Calu3 (cell line): ENCODE results near the gene OR51I2. TPM values are rescaled to one million over a fixed set of nuclear protein-coding genes. Genes with fewer than 3 reads are reported as not detected.

ENCODE experiments used
- BruUV-seq: library from RNA; stranded (reverse); fragments of 400-500 nt; replicated peaks from 2 replicates; lab custom pipeline; 2021; lab: Mats Ljungman, UMichigan
- CTCF ChIA-PET: fragments of 300-600 bp; sonication (Branson Sonifier 250); formaldehyde crosslinking; loops from one replicate; lab custom pipeline; 2022; ENCODE audit warnings: antibody characterized with exemption; lab: Charles Lee
- DNase-seq: peaks from one replicate; pipeline ENCODE4 v3.0.0; 2022
- H3K27ac Mint-ChIP-seq: one replicate; pipeline ENCODE4 v1.8.0; 2022; ENCODE audit warnings: mixed read lengths; ENCODE audit not compliant: unreplicated experiment
- H3K27me3 Mint-ChIP-seq: one replicate; pipeline ENCODE4 v1.8.0; 2022; ENCODE audit warnings: mixed read lengths; ENCODE audit not compliant: unreplicated experiment
- H3K36me3 Mint-ChIP-seq: one replicate; pipeline ENCODE4 v1.8.0; 2022; ENCODE audit warnings: mild to moderate bottlenecking, moderate library complexity, mixed read lengths; ENCODE audit not compliant: insufficient read depth, unreplicated experiment
- H3K4me1 Mint-ChIP-seq: one replicate; pipeline ENCODE4 v1.8.0; 2022; ENCODE audit warnings: mild to moderate bottlenecking, low read depth, mixed read lengths; ENCODE audit not compliant: unreplicated experiment
- H3K4me3 Mint-ChIP-seq: one replicate; pipeline ENCODE4 v1.8.0; 2022; ENCODE audit warnings: mild to moderate bottlenecking, low read depth, moderate library complexity, mixed read lengths; ENCODE audit not compliant: unreplicated experiment
- H3K9me3 Mint-ChIP-seq: one replicate; pipeline ENCODE4 v1.8.0; 2022; ENCODE audit warnings: low read depth, mixed read lengths; ENCODE audit not compliant: unreplicated experiment
- CTCF ChIP-seq: fragments of 200-600 bp; IDR thresholded peaks from one replicate; pipeline ENCODE4 v1.8.0; 2022; ENCODE audit warnings: antibody characterized with exemption; ENCODE audit not compliant: unreplicated experiment
- intact Hi-C: fragments of 100-400 bp; cut with micrococcal nuclease; formaldehyde crosslinking; loops from one replicate; pipeline ENCODE4 v1.10.0; 2022; ENCODE audit not compliant: unreplicated experiment
- total RNA-seq: library from RNA; stranded (reverse); gene quantifications from 2 replicates; pipeline ENCODE4 v1.2.3, GENCODE V29; 2022

OR51I2 gene
- total RNA-seq, 1 experiment from 2014 or later = not detected

- Mint-ChIP-seq H3K9me3 (peaks cover 3% of the 10 kb centered on the region), H3K27me3 (peaks cover 30% of the 10 kb centered on the region), H3K27ac (no peak overlapping the region), H3K4me3 (no peak overlapping the region), H3K36me3 (no peaks in the 10 kb centered on the region), H3K4me1 (no peaks in the 10 kb centered on the region)
- intact Hi-C loops = no loop called here
- no TSS peak for BruUV-seq
- CTCF ChIA-PET = no interaction called here
- no peak for TF ChIP-seq CTCF
- no peak for DNase-seq
Observed at GRCh38 chr11:5423131-5423530, 26.0 kb upstream of the OR51I2 start.

DNA sequence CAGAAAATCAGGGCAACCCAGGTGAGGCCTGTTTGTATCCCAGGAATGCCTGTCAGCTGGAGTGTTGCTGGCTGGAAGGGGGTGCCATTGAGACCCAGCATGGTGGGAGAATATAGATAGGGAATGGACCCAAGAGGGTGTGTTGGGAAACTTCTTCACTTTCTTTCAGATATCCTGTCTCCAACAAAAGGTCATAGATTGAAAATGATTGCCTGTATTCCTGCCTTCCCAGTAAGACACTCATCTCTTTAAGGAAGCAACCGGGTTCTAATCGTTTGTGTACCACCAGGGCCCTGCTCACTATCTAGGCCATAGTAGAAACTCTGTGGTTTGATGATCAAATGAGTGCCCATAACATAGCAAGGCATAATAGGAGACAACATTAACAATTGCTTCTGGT, 7.7 kb upstream of the OR51I2 start, which contains the start of gene OR51I1:
Gene OR51I1, minus strand, starts transcription at position 101 of the 400 bp plus-strand sequence. Its CDS starts 0 bp downstream, at position 101.
- no peaks in the 10 kb centered on the region for H3K36me3 Mint-ChIP-seq
- DNase-seq = no peak
- no peak for TF ChIP-seq CTCF
- no peaks in the 10 kb centered on the region for H3K4me1 Mint-ChIP-seq
- peaks cover 3% of the 10 kb centered on the region for H3K9me3 Mint-ChIP-seq
- H3K27me3 Mint-ChIP-seq = peaks cover 41% of the 10 kb centered on the region
- CTCF ChIA-PET = no interaction called here
- H3K4me3 Mint-ChIP-seq = no peak within 1 kb of the TSS
- intact Hi-C loops = no loop called here
- H3K27ac Mint-ChIP-seq = no peak within 1 kb of the TSS
- BruUV-seq = no TSS peak

- Mint-ChIP-seq H3K4me1 (no peaks in the 10 kb centered on the region), H3K9me3 (peaks cover 3% of the 10 kb centered on the region), H3K4me3 (no peak overlapping the region), H3K36me3 (no peaks in the 10 kb centered on the region), H3K27me3 (peaks cover 50% of the 10 kb centered on the region), H3K27ac (no peak overlapping the region)
- no peak for TF ChIP-seq CTCF
- DNase-seq = no peak
- CTCF ChIA-PET = interaction anchor here (0.6 kb wide), 1 partner anchor 115 kb away, joined by 3 read pairs; no protein-coding TSS in a partner anchor
- intact Hi-C loops = no loop called here
- BruUV-seq = no TSS peak
Observed at GRCh38 chr11:5443835-5444393, 5.2 kb upstream of the OR51I2 start.

DNA sequence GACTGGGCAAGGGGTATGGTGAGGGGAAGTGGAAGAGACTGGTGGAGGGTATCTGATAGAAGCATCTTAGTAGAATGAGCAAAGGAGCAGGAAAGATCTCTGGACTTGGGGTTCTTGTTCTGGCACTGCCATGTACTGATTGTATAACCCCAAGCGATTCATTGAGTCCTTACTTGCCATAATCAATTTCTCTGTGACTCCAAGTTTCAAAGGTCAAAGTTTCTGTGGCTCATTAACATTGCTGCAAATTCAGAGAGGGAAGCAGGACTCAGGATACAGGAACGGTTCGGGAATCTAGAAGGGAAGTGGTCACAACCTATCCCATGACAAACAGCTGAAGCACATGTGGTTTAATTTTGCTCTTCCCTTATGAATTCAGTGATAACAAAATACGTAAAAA, 309 bp downstream of the OR51I2 start:
- CTCF ChIA-PET = no interaction called here
- no peak overlapping the region for H3K27ac Mint-ChIP-seq
- intact Hi-C loops = no loop called here
- no peak for DNase-seq
- H3K27me3 Mint-ChIP-seq = peaks cover 57% of the 10 kb centered on the region
- no peaks in the 10 kb centered on the region for H3K4me1 Mint-ChIP-seq
- no peak overlapping the region for H3K4me3 Mint-ChIP-seq
- TF ChIP-seq CTCF = no peak
- no TSS peak for BruUV-seq
- no peaks in the 10 kb centered on the region for H3K36me3 Mint-ChIP-seq
- no peaks in the 10 kb centered on the region for H3K9me3 Mint-ChIP-seq
